AG04449 (cell line): Measurements from ENCODE around the gene CTNNA1.

Source experiments
- CTCF ChIA-PET: fragments of 350-600 bp; formaldehyde crosslinking; extraction: SDS; loops from one replicate; lab custom pipeline; 2021; ENCODE audit warnings: antibody characterized with exemption; lab: Yijun Ruan, JAX
- POLR2A ChIA-PET: fragments of 400-600, 350-600 bp; formaldehyde crosslinking; extraction: SDS; loops from one replicate; lab custom pipeline; 2020; ENCODE audit warnings: antibody characterized with exemption, inconsistent platforms; lab: Yijun Ruan, JAX
- DNase-seq: peaks from one replicate; pipeline ENCODE4 v3.0.0-alpha.2; 2010; ENCODE audit warnings: low read depth, low spot score
- H3K4me3 ChIP-seq: 2 replicates; pipeline ENCODE4 v1.5.1; 2011; ENCODE audit warnings: low read depth, mild to moderate bottlenecking, control low read depth, low read length
- CTCF ChIP-seq: IDR thresholded peaks from one replicate; pipeline ENCODE4 v1.5.1; 2011; ENCODE audit warnings: mild to moderate bottlenecking, moderate library complexity, low read length, control low read depth, inconsistent platforms; ENCODE audit not compliant: insufficient read depth; ENCODE audit errors: missing control alignments

CTNNA1 gene

GRCh38 chr5:138792195-138792790, 39.1 kb downstream of the CTNNA1 start:
- no peak for TF ChIP-seq CTCF
- no peak for DNase-seq
- no peak overlapping the region for H3K4me3 ChIP-seq
- ChIA-PET CTCF (interaction anchor here (0.6 to 2.4 kb wide), 16 partner anchors 8 to 480 kb away, joined by 3 to 10 read pairs (median 4); no protein-coding TSS in a partner anchor), POLR2A (no interaction called here)

- no peak overlapping the region for H3K4me3 ChIP-seq
- POLR2A ChIA-PET, result no interaction called here
- CTCF ChIA-PET, result interaction anchor here (1.1 to 2.4 kb wide), 8 partner anchors 9 to 469 kb away, joined by 3 to 10 read pairs (median 6); no protein-coding TSS in a partner anchor
- no peak for DNase-seq
- TF ChIP-seq CTCF, result no peak
Observed at GRCh38 chr5:138793575-138793974, 40.4 kb downstream of the CTNNA1 start.

GRCh38 chr5:138803285-138803684, 50.1 kb downstream of the CTNNA1 start:
- TF ChIP-seq CTCF, result no peak
- POLR2A ChIA-PET, result no interaction called here
- no peak overlapping the region for H3K4me3 ChIP-seq
- CTCF ChIA-PET, result interaction anchor here (0.8 to 2.0 kb wide), 3 partner anchors 11 to 22 kb away, joined by 4 to 9 read pairs (median 4); no protein-coding TSS in a partner anchor
- no peak for DNase-seq

- no peak for TF ChIP-seq CTCF
- no peak overlapping the region for H3K4me3 ChIP-seq
- POLR2A ChIA-PET, result no interaction called here
- CTCF ChIA-PET, result interaction anchor here (1.1 kb wide), 1 partner anchor 14 kb away, joined by 5 read pairs; no protein-coding TSS in a partner anchor
- DNase-seq, result no peak
Observed at GRCh38 chr5:138803935-138804334, 50.7 kb downstream of the CTNNA1 start.

- ChIA-PET POLR2A (no interaction called here), CTCF (interaction anchor here (1.0 to 1.1 kb wide), 2 partner anchors 12 to 15 kb away, joined by 4 to 5 read pairs; no protein-coding TSS in a partner anchor)
- H3K4me3 ChIP-seq, result no peak overlapping the region
- DNase-seq, result no peak
- no peak for TF ChIP-seq CTCF
Observed at GRCh38 chr5:138805096-138805495, 51.9 kb downstream of the CTNNA1 start.

- H3K4me3 ChIP-seq, result no peak overlapping the region
- DNase-seq, result no peak
- ChIA-PET CTCF (interaction anchor here (1.3 kb wide), 1 partner anchor 12 kb away, joined by 3 read pairs; no protein-coding TSS in a partner anchor), POLR2A (no interaction called here)
- no peak for TF ChIP-seq CTCF
Observed at GRCh38 chr5:138807182-138807581, 54.0 kb downstream of the CTNNA1 start.
